SK-N-SH treated with all-trans-retinoic acid at 6 μM for 48 hours (cell line): ENCODE data around the gene RBM14.

Experiments used
- ATAC-seq: fragments of 200-7000 bp; cut with Tn5 transposase; 3 replicates; pipeline ENCODE4 v1.9.1; 2020; ENCODE audit warnings: mild to moderate bottlenecking, moderate library complexity
- ARNTL ChIP-seq: fragments of 450-650 bp; formaldehyde crosslinking; IDR thresholded peaks from 2 replicates; pipeline ENCODE4 v1.5.0; 2020; ENCODE audit warnings: low read depth, mild to moderate bottlenecking, moderate library complexity, borderline replicate concordance
- BACH2 ChIP-seq: fragments of 250-450 bp; sonication (Bioruptor Pico); IDR thresholded peaks from 2 replicates; pipeline ENCODE4 v1.9.0; 2021; ENCODE audit warnings: mild to moderate bottlenecking, borderline replicate concordance
- CREB5 ChIP-seq: fragments of 250-450 bp; sonication (Bioruptor Pico); IDR thresholded peaks from 2 replicates; pipeline ENCODE4 v1.5.1; 2020; ENCODE audit warnings: low read depth, mild to moderate bottlenecking, moderate library complexity
- CSDC2 ChIP-seq: fragments of 250-450 bp; sonication (Bioruptor Pico); IDR thresholded peaks from 2 replicates; pipeline ENCODE4 v1.5.0; 2020; ENCODE audit warnings: mild to moderate bottlenecking, moderate library complexity
- ESRRG ChIP-seq: fragments of 250-450 bp; sonication (Bioruptor Pico); IDR thresholded peaks from 2 replicates; pipeline ENCODE4 v1.6.1; 2021; ENCODE audit warnings: mild to moderate bottlenecking
- GLIS3 ChIP-seq: fragments of 250-450 bp; sonication (Bioruptor Pico); IDR thresholded peaks from 2 replicates; pipeline ENCODE4 v1.5.0; 2020; ENCODE audit warnings: mild to moderate bottlenecking, moderate library complexity
- ISL1 ChIP-seq: fragments of 250-450 bp; sonication (Bioruptor Pico); IDR thresholded peaks from 2 replicates; pipeline ENCODE4 v2.1.2; 2022; ENCODE audit warnings: mild to moderate bottlenecking, moderate library complexity
- PATZ1 ChIP-seq: fragments of 250-450 bp; sonication (Bioruptor Pico); IDR thresholded peaks from 2 replicates; pipeline ENCODE4 v1.8.0; 2020; ENCODE audit warnings: mild to moderate bottlenecking, moderate library complexity, borderline replicate concordance
- POU6F1 ChIP-seq: fragments of 250-450 bp; sonication (Bioruptor Pico); IDR thresholded peaks from 2 replicates; pipeline ENCODE4 v1.8.0; 2021; ENCODE audit warnings: low read depth, mild to moderate bottlenecking, moderate library complexity, borderline replicate concordance
- RARB ChIP-seq: fragments of 250-450 bp; sonication (Bioruptor Pico); IDR thresholded peaks from 2 replicates; pipeline ENCODE4 v1.8.0; 2021; ENCODE audit warnings: mild to moderate bottlenecking, moderate library complexity
- SNAI2 ChIP-seq: fragments of 250-450 bp; sonication (Bioruptor Pico); IDR thresholded peaks from 2 replicates; pipeline ENCODE4 v1.5.0; 2020; ENCODE audit warnings: mild to moderate bottlenecking, moderate library complexity
- TCF4 ChIP-seq: fragments of 250-450 bp; sonication (Bioruptor Pico); IDR thresholded peaks from 2 replicates; pipeline ENCODE4 v1.8.0; 2021; ENCODE audit warnings: mild to moderate bottlenecking, moderate library complexity, borderline replicate concordance
- TOX ChIP-seq: fragments of 250-450 bp; sonication (Bioruptor Pico); IDR thresholded peaks from 2 replicates; pipeline ENCODE4 v1.8.0; 2021; ENCODE audit warnings: mild to moderate bottlenecking, moderate library complexity, borderline replicate concordance
- TSHZ2 ChIP-seq: fragments of 250-450 bp; sonication (Bioruptor Pico); IDR thresholded peaks from 2 replicates; pipeline ENCODE4 v1.5.0; 2020; ENCODE audit warnings: mild to moderate bottlenecking, moderate library complexity
- ZC3H10 ChIP-seq: fragments of 250-450 bp; sonication (Bioruptor Pico); IDR thresholded peaks from 2 replicates; pipeline ENCODE4 v1.5.1; 2021; ENCODE audit warnings: mild to moderate bottlenecking, moderate library complexity
- ZFP3 ChIP-seq: fragments of 250-450 bp; sonication (Bioruptor Pico); IDR thresholded peaks from 2 replicates; pipeline ENCODE4 v1.5.0; 2020; ENCODE audit warnings: mild to moderate bottlenecking, moderate library complexity
- ZFP30 ChIP-seq: fragments of 450-650 bp; formaldehyde crosslinking; IDR thresholded peaks from 2 replicates; pipeline ENCODE4 v1.5.0; 2022; ENCODE audit warnings: mild to moderate bottlenecking, moderate library complexity
- ZNF565 ChIP-seq: fragments of 450-650 bp; formaldehyde crosslinking; conservative IDR thresholded peaks from 2 replicates; pipeline ENCODE4 v1.5.0; 2020; ENCODE audit warnings: low read depth, mild to moderate bottlenecking, moderate library complexity
- ZNF70 ChIP-seq: fragments of 450-650 bp; formaldehyde crosslinking; IDR thresholded peaks from 2 replicates; pipeline ENCODE4 v1.5.0; 2020; ENCODE audit warnings: mild to moderate bottlenecking, moderate library complexity
- ZNF8 ChIP-seq: fragments of 450-650 bp; formaldehyde crosslinking; IDR thresholded peaks from 2 replicates; pipeline ENCODE4 v1.5.0; 2020; ENCODE audit warnings: mild to moderate bottlenecking, moderate library complexity

The RBM14 gene

GRCh38 chr11:66595245-66595904 lies 21.1 kb upstream of the RBM14 start:
- ATAC-seq: no peak
- TF ChIP-seq PATZ1 (CRISPR knock-in tag) (no peak), ZFP3 (CRISPR knock-in tag) (no peak)

GRCh38 chr11:66598993-66599392 lies 17.4 kb upstream of the RBM14 start:
- TF ChIP-seq ZNF70 (CRISPR knock-in tag) (no peak), TSHZ2 (CRISPR knock-in tag) (no peak), ZC3H10 (CRISPR knock-in tag) (no peak), ISL1 (CRISPR knock-in tag) (no peak), BACH2 (no peak), ARNTL (CRISPR knock-in tag) (no peak), PATZ1 (CRISPR knock-in tag) (no peak), GLIS3 (no peak), POU6F1 (CRISPR knock-in tag) (no peak), ZFP30 (CRISPR knock-in tag) (no peak), ESRRG (no peak)
- no peak for ATAC-seq

- TF ChIP-seq ZC3H10 (CRISPR knock-in tag) (no peak), POU6F1 (CRISPR knock-in tag) (no peak), CSDC2 (no peak), ZNF70 (CRISPR knock-in tag) (no peak), ZNF565 (no peak), ESRRG (no peak), SNAI2 (CRISPR knock-in tag) (no peak), BACH2 (no peak), RARB (CRISPR knock-in tag) (no peak), TCF4 (CRISPR knock-in tag) (no peak)
- no peak for ATAC-seq
Observed at GRCh38 chr11:66600219-66600618, 16.2 kb upstream of the RBM14 start.

GRCh38 chr11:66600631-66601233 lies 15.7 kb upstream of the RBM14 start:
- no peak for ATAC-seq
- TF ChIP-seq CSDC2 (no peak), ZC3H10 (CRISPR knock-in tag) (no peak), ZNF565 (no peak), BACH2 (no peak), ZFP3 (CRISPR knock-in tag) (no peak), ARNTL (CRISPR knock-in tag) (no peak), TOX (CRISPR knock-in tag) (no peak), RARB (CRISPR knock-in tag) (no peak), TSHZ2 (CRISPR knock-in tag) (no peak), ZNF8 (CRISPR knock-in tag) (no peak), CREB5 (CRISPR knock-in tag) (no peak)
